Esophagus muscularis mucosa (tissue), 4 donors: ENCODE measurements around the gene OLFM2. TPM values are rescaled to one million over a fixed set of nuclear protein-coding genes. Genes with fewer than 3 reads are reported as not detected.

ENCODE experiments used
- DNase-seq: peaks from one replicate; pipeline ENCODE4 v3.0.0-alpha.2; 2017; ENCODE audit errors: extremely low spot score
- H3K27ac ChIP-seq, 4 donors: fragments of 200-600 bp; sonication (generic); replicated peaks in 1 of 4; 1 replicate in 3 of 4; 2 replicates in 1 of 4; pipeline ENCODE4 v1.5.1; 2016 to 2019; ENCODE audit warnings: mild to moderate bottlenecking in 1 of 4
- H3K27me3 ChIP-seq, 4 donors: fragments of 200-600 bp; sonication (generic); one replicate each; pipeline versions ENCODE4 v1.5.1 to v1.6.0; 2016 to 2019
- H3K36me3 ChIP-seq, 4 donors: fragments of 200-600 bp; sonication (generic); one replicate each; pipeline ENCODE4 v1.5.1; 2016 to 2019
- H3K4me1 ChIP-seq, 4 donors: fragments of 200-600 bp; sonication (generic); one replicate each; pipeline ENCODE4 v1.5.1; 2016 to 2019
- H3K4me3 ChIP-seq, 4 donors: fragments of 200-600 bp; sonication (generic); 1 replicate in 2 of 4; 2 replicates in 2 of 4; pipeline ENCODE4 v1.5.1; 2016 to 2019; ENCODE audit warnings: mild to moderate bottlenecking in 4 of 4, moderate library complexity in 1 of 4
- H3K9me3 ChIP-seq, 4 donors: fragments of 200-600 bp; sonication (generic); 1 replicate in 3 of 4; 2 replicates in 1 of 4; pipeline ENCODE4 v1.5.1; 2016 to 2019
- CTCF ChIP-seq, 3 experiments: fragments of 200-600 bp in 2 of 3; fragments of 450-650 bp in 1 of 3; sonication (generic) in 2 of 3; IDR thresholded peaks; one replicate each; pipeline ENCODE4 v1.5.1; 2017 to 2019; ENCODE audit warnings: antibody characterized with exemption in 3 of 3, mild to moderate bottlenecking in 2 of 3, moderate library complexity in 1 of 3
- EP300 ChIP-seq: sonication (generic); formaldehyde crosslinking; IDR thresholded peaks from one replicate; pipeline ENCODE4 v1.6.1; 2017; ENCODE audit warnings: antibody characterized with exemption
- POLR2A ChIP-seq: fragments of 450-650 bp; IDR thresholded peaks from one replicate; pipeline ENCODE4 v1.6.1; 2017; ENCODE audit warnings: antibody characterized with exemption, moderate library complexity, mild to moderate bottlenecking, low read depth
- POLR2AphosphoS5 ChIP-seq, 2 donors: sonication (generic); formaldehyde crosslinking; IDR thresholded peaks; one replicate each; pipeline ENCODE4 v1.6.1; 2017; ENCODE audit warnings: antibody characterized with exemption in 2 of 2
- WGBS: methylation state at CpG from one replicate; pipeline ENCODE4 v1.1.5; 2018; 5-methylcytosine and 5-hydroxymethylcytosine counted together
- intact Hi-C: fragments of 100-400 bp; cut with DNase I; formaldehyde crosslinking; loops from one replicate; pipeline ENCODE4 v1.15.1; 2023
- total RNA-seq, 4 donors: library from RNA; depleted of rRNA; stranded (reverse); fragments of >200 nt; gene quantifications; one replicate each; pipeline versions ENCODE4 v1.1.0 to v1.2.1, GENCODE V29; 2016

OLFM2 gene
- total RNA-seq, 4 donors from 2014 or later, result 3.6 to 17.1 (median 11.6) TPM

GRCh38 chr19:9891609-9892373 lies 44.5 kb downstream of the OLFM2 start:
- intact Hi-C loops, result no loop called here
- Histone ChIP-seq H3K27me3 (peaks cover 0 to 21% (median 0%) of the 10 kb centered on the region in 4 donors), H3K27ac (no peak overlapping the region), H3K4me1 (no peaks in the 10 kb centered on the region), H3K36me3 (no peaks in the 10 kb centered on the region), H3K9me3 (no peaks in the 10 kb centered on the region), H3K4me3 (no peak overlapping the region)
- TF ChIP-seq POLR2AphosphoS5 (IDR thresholded peaks at IDR 0.05), result no peak
- TF ChIP-seq CTCF (IDR thresholded peaks at IDR 0.05), result no peak
- TF ChIP-seq POLR2A, result no peak
- no peak for TF ChIP-seq EP300
- DNase-seq, result no peak
- 81% methylated on average over 6 of the region's 6 CpGs for WGBS

- H3K27ac ChIP-seq, result no peak overlapping the region
- WGBS, result 38% methylated on average over 6 of the region's 8 CpGs
- H3K4me1 ChIP-seq, result no peaks in the 10 kb centered on the region
- no peaks in the 10 kb centered on the region for H3K9me3 ChIP-seq
- no peak overlapping the region for H3K4me3 ChIP-seq
- DNase-seq, result no peak
- intact Hi-C loops, result no loop called here
- peaks cover 0 to 53% (median 2%) of the 10 kb centered on the region in 4 donors for H3K27me3 ChIP-seq
- TF ChIP-seq POLR2AphosphoS5 (IDR thresholded peaks at IDR 0.05), result no peak
- peak; percentile 8 to 38 (median 22) for TF ChIP-seq CTCF (IDR thresholded peaks at IDR 0.05)
- H3K36me3 ChIP-seq, result no peaks in the 10 kb centered on the region
These were observed 51.2 kb downstream of the OLFM2 start for GRCh38 chr19:9885077-9885552.

- WGBS, result 76% methylated on average over 6 of the region's 12 CpGs
- Histone ChIP-seq H3K4me3 (no peak overlapping the region), H3K9me3 (no peaks in the 10 kb centered on the region), H3K27me3 (peaks cover 0 to 47% (median 2%) of the 10 kb centered on the region in 4 donors), H3K4me1 (no peaks in the 10 kb centered on the region), H3K36me3 (no peaks in the 10 kb centered on the region), H3K27ac (no peak overlapping the region)
- DNase-seq, result no peak
- intact Hi-C loops, result no loop called here
- no peak for TF ChIP-seq CTCF (IDR thresholded peaks at IDR 0.05)
These were observed 52.6 kb downstream of the OLFM2 start for GRCh38 chr19:9883764-9884163.

- intact Hi-C loops, result no loop called here
- Histone ChIP-seq H3K36me3 (no peaks in the 10 kb centered on the region), H3K9me3 (no peaks in the 10 kb centered on the region), H3K27me3 (peaks cover 0 to 50% (median 2%) of the 10 kb centered on the region in 4 donors), H3K4me3 (no peak overlapping the region), H3K27ac (no peak overlapping the region), H3K4me1 (no peaks in the 10 kb centered on the region)
- TF ChIP-seq POLR2AphosphoS5 (IDR thresholded peaks at IDR 0.05) (no peak), CTCF (IDR thresholded peaks at IDR 0.05) (no peak), POLR2A (no peak), EP300 (no peak)
- no peak for DNase-seq
- WGBS, result 20% methylated on average over 4 of the region's 10 CpGs
These were observed 53.0 kb downstream of the OLFM2 start for GRCh38 chr19:9883231-9883758.
